ENCODE measurements around the gene MIER3.

MIER3 gene

GRCh38 chr5:56896763-56897162 lies 55.2 kb downstream of the MIER3 start:
- no peak for DNase-seq

- DNase-seq: no peak
Observed at GRCh38 chr5:56893251-56893951, 58.5 kb downstream of the MIER3 start.

GRCh38 chr5:56881571-56881970 lies 70.4 kb downstream of the MIER3 start:
- no peak for DNase-seq

GRCh38 chr5:56876327-56876726 lies 75.6 kb downstream of the MIER3 start:
- no peak for DNase-seq

GRCh38 chr5:56873056-56873455 lies 78.9 kb downstream of the MIER3 start:
- DNase-seq: no peak

- DNase-seq: no peak
Observed at GRCh38 chr5:56871777-56872176, 80.1 kb downstream of the MIER3 start.

Measured in activated CD4-positive, alpha-beta T cell treated with anti-CD3 and anti-CD28 coated beads, Interleukin-2, amount 50 U/mL, for 48 hours (primary cell).